GM13976 (cell line): ENCODE measurements around the gene ADK.

Experiments
- DNase-seq: peaks from one replicate; pipeline ENCODE4 v3.0.0; 2012; ENCODE audit warnings: low spot score
- CTCF ChIP-seq: IDR thresholded peaks from 2 replicates; pipeline ENCODE4 v1.5.1; 2012; ENCODE audit warnings: borderline replicate concordance, mild to moderate bottlenecking; ENCODE audit not compliant: insufficient read depth; ENCODE audit errors: extremely low read depth, missing control alignments, control extremely low read depth
- in situ Hi-C: fragments of 300-500 bp; cut with MboI; formaldehyde crosslinking; loops from one replicate; pipeline ENCODE4 v1.12.0; 2022; ENCODE audit warnings: low sequenced_read_pairs, mixed read lengths, inconsistent platforms; ENCODE audit not compliant: unreplicated experiment

The ADK gene

GRCh38 chr10:74194545-74194944, 43.5 kb downstream of the ADK start:
- no peak for DNase-seq
- in situ Hi-C loops, result no loop called here
- TF ChIP-seq CTCF, result no peak

GRCh38 chr10:74194999-74195398, 44.0 kb downstream of the ADK start:
- in situ Hi-C loops, result no loop called here
- TF ChIP-seq CTCF, result no peak
- no peak for DNase-seq

GRCh38 chr10:74199315-74199714, 48.3 kb downstream of the ADK start:
- DNase-seq, result no peak
- no peak for TF ChIP-seq CTCF
- in situ Hi-C loops, result no loop called here

- in situ Hi-C loops, result no loop called here
- no peak for TF ChIP-seq CTCF
- no peak for DNase-seq
Observed at GRCh38 chr10:74202356-74202755, 51.3 kb downstream of the ADK start.

GRCh38 chr10:74206746-74207145, 55.7 kb downstream of the ADK start:
- no peak for DNase-seq
- no peak for TF ChIP-seq CTCF
- in situ Hi-C loops, result no loop called here

- in situ Hi-C loops, result no loop called here
- TF ChIP-seq CTCF, result no peak
- no peak for DNase-seq
Observed at GRCh38 chr10:74207691-74208480, 56.9 kb downstream of the ADK start.
